K562 (cell line): ENCODE measurements around the gene BRF1. TPM values are rescaled to one million over a fixed set of nuclear protein-coding genes. Genes with fewer than 3 reads are reported as not detected.

Experiments
- ATAC-seq: fragments of 200-7000 bp; cut with Tn5 transposase; 3 replicates; pipeline ENCODE4 v1.9.1; 2020; ENCODE audit warnings: moderate library complexity
- BruUV-seq: library from RNA; stranded (reverse); fragments of 400-500 nt; replicated peaks from 2 replicates; lab custom pipeline; 2021; lab: Mats Ljungman, UMichigan
- CTCF ChIA-PET: fragments of 300-600 bp; formaldehyde crosslinking; extraction: SDS; loops from one replicate; lab custom pipeline; 2021; ENCODE audit warnings: low intra/inter-chr PET ratio; lab: Yijun Ruan, JAX
- POLR2A ChIA-PET: fragments of 300-600, 350-650 bp; sonication (Branson Sonifier 250); formaldehyde crosslinking; extraction: SDS; loops from one replicate; lab custom pipeline; 2021; ENCODE audit warnings: antibody characterized with exemption, inconsistent platforms; lab: Yijun Ruan, JAX
- DNase-seq, 4 experiments: peaks; one replicate each; pipeline versions ENCODE4 v3.0.0 to v3.0.0-alpha.2; 2011 to 2018; ENCODE audit warnings: low spot score in 3 of 4, mixed read lengths in 3 of 4; ENCODE audit errors: extremely low read depth in 1 of 4
- FAIRE-seq: peaks from 2 replicates; lab custom pipeline; 2011; peaks lifted over from hg19 to GRCh38; lab: Jason Lieb, UNC
- H2AFZ ChIP-seq: 2 replicates; pipeline ENCODE4 v1.6.0; 2011; ENCODE audit warnings: low read depth, low read length, control low read depth, inconsistent platforms
- H3K27ac ChIP-seq: fragments of 200-600 bp; 3 replicates; pipeline ENCODE4 v1.8.0; 2011; ENCODE audit warnings: low read depth, mild to moderate bottlenecking, control low read depth, inconsistent platforms, low read length, moderate library complexity, mixed read lengths; ENCODE audit errors: extremely low read depth
- H3K27me3 ChIP-seq, 2 experiments: fragments of 300-600 bp in 1 of 2; 2 replicates in 1 of 2; 3 replicates in 1 of 2; pipeline versions ENCODE4 v1.6.0 to v1.8.0; 2011; ENCODE audit warnings: inconsistent platforms in 2 of 2, low read length in 2 of 2, mild to moderate bottlenecking in 1 of 2, mixed read lengths in 1 of 2, moderate library complexity in 1 of 2; ENCODE audit not compliant: control insufficient read depth in 2 of 2, insufficient read depth in 2 of 2
- H3K36me3 ChIP-seq: fragments of 300-600 bp; 3 replicates; pipeline ENCODE4 v1.8.0; 2011; ENCODE audit warnings: mild to moderate bottlenecking, low read length, inconsistent platforms; ENCODE audit not compliant: control insufficient read depth, insufficient read depth
- H3K4me1 ChIP-seq, 2 experiments: fragments of 200-600 bp in 1 of 2; replicated peaks in 1 of 2; 2 replicates in 1 of 2; 3 replicates in 1 of 2; pipeline versions ENCODE4 v1.5.1 to v1.8.0; 2011; ENCODE audit warnings: inconsistent platforms in 2 of 2, low read length in 2 of 2, mild to moderate bottlenecking in 1 of 2, mixed read lengths in 1 of 2, moderate library complexity in 1 of 2; ENCODE audit not compliant: control insufficient read depth in 2 of 2, insufficient read depth in 2 of 2
- H3K4me2 ChIP-seq: 2 replicates; pipeline ENCODE4 v1.6.1; 2011; ENCODE audit warnings: low read length, control low read depth, inconsistent platforms, mixed read lengths; ENCODE audit not compliant: insufficient read depth
- H3K4me3 ChIP-seq: fragments of 200-600 bp; sonication (generic), shearing (Covaris generic); 2 replicates; pipeline ENCODE4 v1.5.1; 2016; ENCODE audit warnings: control low read depth, inconsistent platforms
- H3K79me2 ChIP-seq: fragments of 200-600 bp; 3 replicates; pipeline ENCODE4 v1.8.0; 2011; ENCODE audit warnings: low read length, inconsistent platforms; ENCODE audit not compliant: control insufficient read depth, insufficient read depth
- H3K9ac ChIP-seq, 2 experiments: 2 replicates each; pipeline versions ENCODE4 v1.6.0 to v1.6.1; 2011; ENCODE audit warnings: low read depth in 2 of 2, low read length in 2 of 2, control low read depth in 1 of 2, inconsistent platforms in 1 of 2, mild to moderate bottlenecking in 1 of 2, mixed read lengths in 1 of 2; ENCODE audit not compliant: insufficient read depth in 1 of 2
- H3K9me1 ChIP-seq: one replicate; pipeline ENCODE4 v1.6.0; 2011; ENCODE audit warnings: inconsistent platforms, mild to moderate bottlenecking, low read length, moderate library complexity; ENCODE audit not compliant: control insufficient read depth, insufficient read depth
- H3K9me3 ChIP-seq: replicated peaks from 2 replicates; pipeline ENCODE4 v1.5.1; 2011; ENCODE audit warnings: low read depth, low read length, inconsistent platforms; ENCODE audit not compliant: control insufficient read depth, insufficient read depth
- H4K20me1 ChIP-seq: replicated peaks from 2 replicates; pipeline ENCODE4 v1.6.1; 2011; ENCODE audit warnings: low read length, inconsistent platforms, mixed read lengths; ENCODE audit not compliant: control insufficient read depth, insufficient read depth
- BACH1 ChIP-seq: fragments of 200-800 bp; sonication (Bioruptor generic); IDR thresholded peaks from 2 replicates; pipeline ENCODE4 v1.6.1; 2016; ENCODE audit warnings: missing genetic modification characterization, missing compliant biosample characterization
- BRD9 ChIP-seq: fragments of 450-650 bp; IDR thresholded peaks from 2 replicates; pipeline ENCODE4 v1.6.1; 2018; ENCODE audit warnings: low read depth; ENCODE audit not compliant: partially characterized antibody
- ESRRB ChIP-seq: fragments of 250-450 bp; sonication (Bioruptor Pico); IDR thresholded peaks from 2 replicates; pipeline ENCODE4 v1.5.0; 2020; ENCODE audit warnings: mild to moderate bottlenecking, moderate library complexity, borderline replicate concordance
- ETS1 ChIP-seq: conservative IDR thresholded peaks from 2 replicates; pipeline ENCODE4 v1.6.1; 2011; ENCODE audit warnings: low read depth, mild to moderate bottlenecking, low read length; ENCODE audit not compliant: control insufficient read depth
- GABPA ChIP-seq: fragments of 200-800 bp; sonication (Bioruptor generic); conservative IDR thresholded peaks from 2 replicates; pipeline ENCODE4 v1.6.1; 2016; ENCODE audit warnings: low read depth, missing genetic modification characterization, missing compliant biosample characterization
- HDGF ChIP-seq: fragments of 450-650 bp; IDR thresholded peaks from 2 replicates; pipeline ENCODE4 v1.6.1; 2016
- KDM1A ChIP-seq, 2 experiments: fragments of 450-650 bp; IDR thresholded peaks; 2 replicates each; pipeline ENCODE4 v1.6.1; 2016; ENCODE audit warnings: mild to moderate bottlenecking in 2 of 2
- L3MBTL2 ChIP-seq: fragments of 450-650 bp; IDR thresholded peaks from 2 replicates; pipeline ENCODE4 v1.6.1; 2016; ENCODE audit warnings: mild to moderate bottlenecking, moderate library complexity
- MTF1 ChIP-seq: fragments of 250-450 bp; sonication (Bioruptor Pico); IDR thresholded peaks from 2 replicates; pipeline ENCODE4 v1.9.0; 2021; ENCODE audit warnings: moderate library complexity, mild to moderate bottlenecking, inconsistent platforms, borderline replicate concordance
- NFATC3 ChIP-seq: fragments of 450-650 bp; IDR thresholded peaks from 2 replicates; pipeline ENCODE4 v1.6.1; 2017; ENCODE audit warnings: mild to moderate bottlenecking
- NR1H2 ChIP-seq: sonication (generic); formaldehyde crosslinking; IDR thresholded peaks from 2 replicates; pipeline ENCODE4 v1.4.0; 2020; ENCODE audit warnings: mild to moderate bottlenecking, missing genetic modification reagents
- NR2F6 ChIP-seq: fragments of 450-650 bp; formaldehyde crosslinking; IDR thresholded peaks from 2 replicates; pipeline ENCODE4 v1.4.0; 2020; ENCODE audit warnings: mild to moderate bottlenecking
- PBX2 ChIP-seq, 2 experiments: IDR thresholded peaks in 1 of 2; conservative IDR thresholded peaks in 1 of 2; 2 replicates each; pipeline ENCODE4 v1.6.1; 2016; ENCODE audit warnings: low read depth in 2 of 2, mild to moderate bottlenecking in 1 of 2, missing compliant biosample characterization in 1 of 2, missing genetic modification characterization in 1 of 2, moderate library complexity in 1 of 2
- PHF21A ChIP-seq: fragments of 450-650 bp; IDR thresholded peaks from 2 replicates; pipeline ENCODE4 v1.6.1; 2017; ENCODE audit warnings: low read depth, borderline replicate concordance
- TAF7 ChIP-seq: fragments of 450-650 bp; IDR thresholded peaks from 2 replicates; pipeline ENCODE4 v1.6.1; 2016; ENCODE audit warnings: missing genetic modification characterization, missing compliant biosample characterization
- ZNF57 ChIP-seq: fragments of 450-650 bp; formaldehyde crosslinking; IDR thresholded peaks from 2 replicates; pipeline ENCODE4 v1.4.0; 2020; ENCODE audit warnings: mild to moderate bottlenecking, moderate library complexity
- ZSCAN29 ChIP-seq: fragments of 450-650 bp; IDR thresholded peaks from 2 replicates; pipeline ENCODE4 v1.6.1; 2017
- WGBS: fragments of 100-300 bp; shearing (Covaris generic); methylation state at CpG from one replicate; pipeline ENCODE4 v1.1.6; 2016; ENCODE audit warnings: low coverage, mixed read lengths; ENCODE audit not compliant: insufficient coverage; ENCODE audit errors: missing lambda C conversion rate; 5-methylcytosine and 5-hydroxymethylcytosine counted together
- in situ Hi-C: fragments of 300-500 bp; cut with MboI; formaldehyde crosslinking; loops from 4 replicates; pipeline ENCODE4 v1.15.0; 2018; ENCODE audit warnings: inconsistent platforms, mixed read lengths
- intact Hi-C: fragments of 100-400 bp; cut with micrococcal nuclease; formaldehyde crosslinking; loops from 2 replicates; pipeline ENCODE4 v1.14.2; 2022
- polyA plus RNA-seq, 8 experiments: library from polyadenylated mRNA; depleted of rRNA in 4 of 8; stranded (reverse) in 5 of 8; unstranded in 3 of 8; fragments of >200 nt; fragmentation: Nextera tagmentation in 2 of 8; fragmentation: Illumina TruSeq in 1 of 8; extraction: Ambion mirVana in 2 of 8; extraction: Trizol in 1 of 8; gene quantifications; 2 replicates each; pipeline versions ENCODE4 v1.2.1 to v1.2.3, GENCODE V29; 2011 to 2014; ENCODE audit warnings: inconsistent platforms in 1 of 8, missing spikeins in 1 of 8
- total RNA-seq, 7 experiments: library from RNA; depleted of rRNA in 6 of 7; stranded (reverse); fragments of >200 nt in 6 of 7; fragmentation: Illumina TruSeq in 2 of 7; extraction: Trizol in 2 of 7; gene quantifications; 2 replicates each; pipeline versions ENCODE4 v1.2.1 to v1.2.3, GENCODE V29; 2011 to 2021; ENCODE audit warnings: low replicate concordance in 1 of 7

BRF1 gene
- total and polyA plus RNA-seq, 9 of the 15 experiments (the other 6 are each of a cell fraction or from before 2014, with no cell fraction given): 0.14 to 24.6 (median 8.2) TPM

GRCh38 chr14:105229099-105229655, 71.6 kb downstream of the BRF1 start:
- no TSS peak for BruUV-seq
- in situ Hi-C loops (no loop called here), intact Hi-C loops (no loop called here)
- Histone ChIP-seq H3K4me1 (no peaks in the 10 kb centered on the region), H3K4me2 (no peak overlapping the region), H4K20me1 (no peaks in the 10 kb centered on the region), H3K4me3 (no peak overlapping the region), H3K9me1 (no peaks in the 10 kb centered on the region), H3K36me3 (peaks cover 3% of the 10 kb centered on the region; the same call in 1 of the 3 replicates), H3K27ac (no peak overlapping the region), H3K27me3 (no peaks in the 10 kb centered on the region), H3K9me3 (no peaks in the 10 kb centered on the region; the same call in 1 of the 2 replicates), H3K79me2 (no peaks in the 10 kb centered on the region), H2AFZ (no peak overlapping the region), H3K9ac (no peak overlapping the region)
- FAIRE-seq (no peak), DNase-seq (no peak), ATAC-seq (no peak)
- POLR2A ChIA-PET: no interaction called here
- 97% methylated on average over 12 of the region's 18 CpGs for WGBS
- CTCF ChIA-PET: no interaction called here
- TF ChIP-seq ESRRB (CRISPR knock-in tag) (no peak), KDM1A (IDR thresholded peaks at IDR 0.05) (no peak), NR1H2 (CRISPR knock-in tag) (no peak), MTF1 (CRISPR knock-in tag) (no peak), ZSCAN29 (no peak), ETS1 (no peak), ZNF57 (CRISPR knock-in tag) (no peak), NR2F6 (no peak), PHF21A (no peak), PBX2 (CRISPR knock-in tag; IDR thresholded peaks at IDR 0.05; ENCODE audit: low read depth) (no peak), PBX2 (tag; conservative IDR thresholded peaks at IDR 0.05; ENCODE audit: low read depth) (no peak), TAF7 (tag) (no peak), BRD9 (no peak), HDGF (no peak), L3MBTL2 (no peak), BACH1 (tag) (no peak), GABPA (tag) (no peak), NFATC3 (no peak)
